Ishikawa (cell line): ENCODE measurements around the gene C5orf63.

Experiments
- CEBPB ChIP-seq: IDR thresholded peaks from 2 replicates; pipeline ENCODE4 v1.6.1; 2012
- CREB1 ChIP-seq: IDR thresholded peaks from 2 replicates; pipeline ENCODE4 v1.6.1; 2012; ENCODE audit warnings: low read depth
- EGR1 ChIP-seq: IDR thresholded peaks from 2 replicates; pipeline ENCODE4 v1.6.1; 2012
- EP300 ChIP-seq: IDR thresholded peaks from 2 replicates; pipeline ENCODE4 v1.6.1; 2012; ENCODE audit warnings: borderline replicate concordance
- FOXM1 ChIP-seq: IDR thresholded peaks from 2 replicates; pipeline ENCODE4 v1.6.1; 2012; ENCODE audit warnings: low read depth, borderline replicate concordance
- NFIC ChIP-seq: IDR thresholded peaks from 2 replicates; pipeline ENCODE4 v1.6.1; 2012
- RAD21 ChIP-seq: IDR thresholded peaks from 2 replicates; pipeline ENCODE4 v1.6.1; 2012; ENCODE audit warnings: low read depth
- REST ChIP-seq: IDR thresholded peaks from 2 replicates; pipeline ENCODE4 v1.6.1; 2012; ENCODE audit warnings: low read depth, mild to moderate bottlenecking
- TAF1 ChIP-seq: IDR thresholded peaks from 2 replicates; pipeline ENCODE4 v1.6.1; 2012; ENCODE audit warnings: low read depth, mild to moderate bottlenecking
- TCF12 ChIP-seq: IDR thresholded peaks from 2 replicates; pipeline ENCODE4 v1.6.1; 2012; ENCODE audit warnings: low read depth
- TEAD4 ChIP-seq: IDR thresholded peaks from 2 replicates; pipeline ENCODE4 v1.6.1; 2012
- YY1 ChIP-seq: IDR thresholded peaks from 2 replicates; pipeline ENCODE4 v1.6.1; 2012; ENCODE audit warnings: low read depth
- ZBTB7A ChIP-seq: IDR thresholded peaks from 2 replicates; pipeline ENCODE4 v1.6.1; 2012; ENCODE audit warnings: low read depth
- TF ChIP-seq, protein P1 (sequence below): IDR thresholded peaks from 2 replicates; pipeline ENCODE4 v1.6.1; 2012
- TF ChIP-seq, protein P2 (sequence below): IDR thresholded peaks from 2 replicates; pipeline ENCODE4 v1.6.1; 2012

Gene C5orf63

DNA sequence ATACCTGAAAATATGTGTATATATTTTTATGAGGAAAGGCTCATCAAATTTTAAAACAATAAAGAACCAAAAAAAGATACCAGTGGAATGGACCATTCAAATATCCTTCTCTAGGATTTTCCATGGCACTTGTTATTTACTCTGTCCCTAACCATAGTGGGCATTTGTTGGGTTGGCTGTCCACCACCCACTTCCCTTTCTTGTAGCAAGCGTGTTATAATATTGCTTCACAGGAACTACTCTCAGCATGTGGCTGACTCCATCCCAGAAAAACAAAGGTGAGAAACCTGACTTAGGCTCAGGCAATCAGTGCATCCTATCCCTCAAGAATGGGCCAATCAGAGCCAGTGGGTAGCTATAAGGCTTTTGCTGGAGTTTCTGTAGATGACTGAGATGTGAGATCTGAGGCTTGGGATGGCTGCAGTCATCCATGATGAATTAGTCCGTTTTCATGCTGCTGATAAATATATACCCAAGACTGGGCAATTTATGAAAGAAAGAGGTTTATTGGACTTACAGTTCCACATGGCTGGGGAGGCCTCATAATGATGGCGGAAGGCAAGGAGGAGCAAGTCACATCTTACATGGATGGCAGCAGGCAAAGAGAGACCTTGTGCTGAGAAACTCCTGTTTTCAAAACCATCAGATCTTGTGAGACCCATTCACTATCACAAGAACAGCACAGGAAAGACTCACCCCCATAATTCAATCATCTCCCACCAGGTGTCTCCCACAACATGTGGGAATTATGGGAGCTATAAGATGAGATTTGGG is 17.2 kb downstream of the C5orf63 start:
- no peak for TF ChIP-seq TAF1
- no peak for TF ChIP-seq ZBTB7A
- TF ChIP-seq REST: no peak
- TF ChIP-seq FOXM1: no peak
- TF ChIP-seq, protein P1, sequence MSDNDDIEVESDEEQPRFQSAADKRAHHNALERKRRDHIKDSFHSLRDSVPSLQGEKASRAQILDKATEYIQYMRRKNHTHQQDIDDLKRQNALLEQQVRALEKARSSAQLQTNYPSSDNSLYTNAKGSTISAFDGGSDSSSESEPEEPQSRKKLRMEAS: no peak
- no peak for TF ChIP-seq CEBPB
- no peak for TF ChIP-seq NFIC
- TF ChIP-seq EGR1: no peak
- no peak for TF ChIP-seq CREB1
- no peak for TF ChIP-seq YY1
- no peak for TF ChIP-seq RAD21
- no peak for TF ChIP-seq TCF12
- TF ChIP-seq TEAD4: no peak

DNA sequence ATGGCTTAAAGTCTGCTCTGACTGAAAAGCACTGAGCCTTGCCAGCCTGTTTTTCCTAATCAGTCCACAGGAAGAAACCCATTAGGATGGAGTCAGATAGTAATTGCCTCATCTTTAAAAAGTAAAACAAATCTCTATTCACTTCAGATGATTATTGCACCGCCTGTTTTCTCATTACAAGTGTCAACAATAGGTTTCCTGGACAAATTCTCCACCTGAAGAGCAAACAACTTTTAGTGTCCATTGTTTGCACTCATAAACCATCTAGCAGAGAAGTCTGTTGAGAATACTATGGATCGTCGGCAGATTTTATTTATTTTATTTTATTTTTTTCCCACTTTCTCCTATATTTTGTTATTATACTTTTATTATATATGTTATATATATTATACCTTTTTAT is 20.3 kb downstream of the C5orf63 start:
- TF ChIP-seq CEBPB (no peak), TCF12 (no peak), FOXM1 (no peak)

DNA sequence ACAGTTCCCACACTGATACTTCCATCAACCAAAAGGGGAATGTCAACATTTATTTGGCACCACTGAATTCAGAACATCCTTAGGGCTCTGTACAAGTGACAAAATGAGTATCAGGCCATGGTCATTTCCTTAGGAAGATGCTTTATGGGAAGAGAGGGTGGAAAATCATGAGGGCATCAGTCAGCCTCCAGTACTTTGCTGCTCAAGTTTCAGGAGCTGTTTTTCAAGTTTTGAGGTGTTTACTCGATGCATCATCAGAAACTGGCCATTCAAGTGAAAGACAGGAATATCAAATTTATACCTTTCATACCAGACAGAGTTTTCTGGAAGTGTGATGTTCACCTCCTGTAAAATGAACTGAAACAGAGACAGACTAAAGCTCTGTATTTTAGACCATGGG is 21.7 kb downstream of the C5orf63 start:
- TF ChIP-seq REST (no peak), RAD21 (no peak), TAF1 (no peak)
- TF ChIP-seq, protein P2, sequence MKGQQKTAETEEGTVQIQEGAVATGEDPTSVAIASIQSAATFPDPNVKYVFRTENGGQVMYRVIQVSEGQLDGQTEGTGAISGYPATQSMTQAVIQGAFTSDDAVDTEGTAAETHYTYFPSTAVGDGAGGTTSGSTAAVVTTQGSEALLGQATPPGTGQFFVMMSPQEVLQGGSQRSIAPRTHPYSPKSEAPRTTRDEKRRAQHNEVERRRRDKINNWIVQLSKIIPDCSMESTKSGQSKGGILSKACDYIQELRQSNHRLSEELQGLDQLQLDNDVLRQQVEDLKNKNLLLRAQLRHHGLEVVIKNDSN: no peak
- TF ChIP-seq, protein P1: no peak

DNA sequence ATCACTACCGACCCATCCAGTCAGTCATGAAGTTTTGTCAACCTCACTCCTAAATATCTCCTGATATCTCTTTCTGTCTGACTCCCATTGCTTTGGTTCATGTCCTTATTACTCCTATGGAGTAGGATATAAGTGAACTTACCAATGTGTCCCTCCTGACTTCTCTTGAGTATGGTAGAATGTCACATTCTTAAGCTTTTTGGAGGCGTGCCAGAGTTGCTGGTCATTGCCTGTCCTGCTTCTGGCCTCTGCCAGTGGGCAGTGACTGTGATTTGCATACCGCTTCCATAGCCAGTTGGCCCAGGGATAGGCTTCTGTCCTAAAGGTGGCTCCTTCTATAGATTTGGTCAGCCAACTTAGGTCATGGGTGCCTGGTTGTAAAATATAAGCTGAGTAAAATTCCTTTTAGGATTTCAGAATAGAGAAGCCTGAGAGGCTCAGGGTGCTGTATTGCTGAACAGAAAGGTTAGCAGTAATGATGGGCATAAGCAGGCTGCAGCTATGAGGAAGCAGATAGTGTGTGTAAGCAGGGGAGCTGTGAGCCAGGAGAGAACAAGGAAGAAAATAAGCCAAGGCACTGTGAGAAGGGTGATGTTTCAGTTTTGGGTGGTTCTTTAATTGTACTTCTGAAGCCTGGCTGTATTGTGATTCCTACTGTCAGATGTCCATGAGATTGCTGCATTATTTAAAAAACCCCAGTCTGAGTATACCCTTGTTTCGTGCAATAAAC is 26.8 kb downstream of the C5orf63 start:
- TF ChIP-seq FOXM1: no peak
- no peak for TF ChIP-seq REST
- no peak for TF ChIP-seq NFIC
- no peak for TF ChIP-seq CREB1
- no peak for TF ChIP-seq YY1
- no peak for TF ChIP-seq EGR1
- TF ChIP-seq EP300: no peak
- TF ChIP-seq RAD21: no peak

DNA sequence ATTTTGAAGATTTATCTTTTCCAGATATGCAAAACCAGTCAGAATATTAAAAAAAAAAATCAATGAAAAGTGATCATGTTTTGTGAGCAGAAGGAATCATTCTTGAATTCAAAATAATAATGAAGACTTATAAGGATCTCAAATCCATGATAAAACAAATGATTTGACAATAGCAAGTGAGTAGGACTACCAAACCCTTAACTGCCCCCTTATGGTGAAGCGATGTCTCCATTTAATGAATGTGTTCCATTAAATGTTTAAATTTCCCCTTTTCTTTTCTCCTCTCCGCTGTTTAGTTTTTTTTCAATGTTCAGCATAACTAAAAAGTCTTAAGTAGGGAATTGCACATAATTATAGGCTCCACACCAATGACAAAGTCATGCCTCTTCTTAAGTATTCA is 30.7 kb downstream of the C5orf63 start:
- no peak for TF ChIP-seq REST
- TF ChIP-seq TCF12: no peak
- TF ChIP-seq TAF1: no peak
